ENCODE data around the gene PCARE.

DNA sequence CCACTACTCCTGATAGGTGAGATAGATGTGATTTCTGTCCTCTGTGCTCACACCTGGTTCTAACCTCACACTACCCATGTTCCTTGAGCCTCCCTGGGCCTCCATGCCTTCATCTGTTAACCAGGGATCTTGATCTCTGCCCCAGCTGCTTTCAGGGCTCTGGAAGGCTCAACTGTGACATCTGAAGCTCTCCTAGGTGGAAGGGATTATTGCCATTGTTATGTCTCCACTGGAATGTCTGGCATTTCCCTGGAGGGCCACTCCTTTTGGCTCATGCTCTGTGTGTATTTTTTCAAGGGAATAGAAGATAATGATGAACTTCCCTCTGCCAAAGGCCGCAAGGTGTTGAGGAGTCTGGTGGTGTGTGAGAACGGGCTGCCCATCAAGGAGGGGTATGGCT lies 41.2 kb downstream of the PCARE start:
- no peak for TF ChIP-seq POLR2AphosphoS5 (IDR thresholded peaks at IDR 0.05; ENCODE audit: borderline replicate concordance, low read depth, low read length)
- TF ChIP-seq EZH2 (IDR thresholded peaks at IDR 0.05): no peak

Data from SK-N-MC (cell line).